K562 (cell line): ENCODE data around the gene ULK1. TPM values are rescaled to one million over a fixed set of nuclear protein-coding genes. Genes with fewer than 3 reads are reported as not detected.

ENCODE experiments used
- ATAC-seq: fragments of 200-7000 bp; cut with Tn5 transposase; 3 replicates; pipeline ENCODE4 v1.9.1; 2020; ENCODE audit warnings: moderate library complexity
- BruUV-seq: library from RNA; stranded (reverse); fragments of 400-500 nt; replicated peaks from 2 replicates; lab custom pipeline; 2021; lab: Mats Ljungman, UMichigan
- CTCF ChIA-PET: fragments of 300-600 bp; formaldehyde crosslinking; extraction: SDS; loops from one replicate; lab custom pipeline; 2021; ENCODE audit warnings: low intra/inter-chr PET ratio; lab: Yijun Ruan, JAX
- POLR2A ChIA-PET: fragments of 300-600, 350-650 bp; sonication (Branson Sonifier 250); formaldehyde crosslinking; extraction: SDS; loops from one replicate; lab custom pipeline; 2021; ENCODE audit warnings: antibody characterized with exemption, inconsistent platforms; lab: Yijun Ruan, JAX
- DNase-seq, 4 experiments: peaks; one replicate each; pipeline versions ENCODE4 v3.0.0 to v3.0.0-alpha.2; 2011 to 2018; ENCODE audit warnings: low spot score in 3 of 4, mixed read lengths in 3 of 4; ENCODE audit errors: extremely low read depth in 1 of 4
- FAIRE-seq: peaks from 2 replicates; lab custom pipeline; 2011; peaks lifted over from hg19 to GRCh38; lab: Jason Lieb, UNC
- H2AFZ ChIP-seq: 2 replicates; pipeline ENCODE4 v1.6.0; 2011; ENCODE audit warnings: low read depth, low read length, control low read depth, inconsistent platforms
- H3K27ac ChIP-seq: fragments of 200-600 bp; 3 replicates; pipeline ENCODE4 v1.8.0; 2011; ENCODE audit warnings: low read depth, mild to moderate bottlenecking, control low read depth, inconsistent platforms, low read length, moderate library complexity, mixed read lengths; ENCODE audit errors: extremely low read depth
- H3K27me3 ChIP-seq, 2 experiments: fragments of 300-600 bp in 1 of 2; 2 replicates in 1 of 2; 3 replicates in 1 of 2; pipeline versions ENCODE4 v1.6.0 to v1.8.0; 2011; ENCODE audit warnings: inconsistent platforms in 2 of 2, low read length in 2 of 2, mild to moderate bottlenecking in 1 of 2, mixed read lengths in 1 of 2, moderate library complexity in 1 of 2; ENCODE audit not compliant: control insufficient read depth in 2 of 2, insufficient read depth in 2 of 2
- H3K36me3 ChIP-seq: fragments of 300-600 bp; 3 replicates; pipeline ENCODE4 v1.8.0; 2011; ENCODE audit warnings: mild to moderate bottlenecking, low read length, inconsistent platforms; ENCODE audit not compliant: control insufficient read depth, insufficient read depth
- H3K4me1 ChIP-seq, 2 experiments: fragments of 200-600 bp in 1 of 2; replicated peaks in 1 of 2; 2 replicates in 1 of 2; 3 replicates in 1 of 2; pipeline versions ENCODE4 v1.5.1 to v1.8.0; 2011; ENCODE audit warnings: inconsistent platforms in 2 of 2, low read length in 2 of 2, mild to moderate bottlenecking in 1 of 2, mixed read lengths in 1 of 2, moderate library complexity in 1 of 2; ENCODE audit not compliant: control insufficient read depth in 2 of 2, insufficient read depth in 2 of 2
- H3K4me2 ChIP-seq: 2 replicates; pipeline ENCODE4 v1.6.1; 2011; ENCODE audit warnings: low read length, control low read depth, inconsistent platforms, mixed read lengths; ENCODE audit not compliant: insufficient read depth
- H3K4me3 ChIP-seq: fragments of 200-600 bp; sonication (generic), shearing (Covaris generic); 2 replicates; pipeline ENCODE4 v1.5.1; 2016; ENCODE audit warnings: control low read depth, inconsistent platforms
- H3K79me2 ChIP-seq: fragments of 200-600 bp; 3 replicates; pipeline ENCODE4 v1.8.0; 2011; ENCODE audit warnings: low read length, inconsistent platforms; ENCODE audit not compliant: control insufficient read depth, insufficient read depth
- H3K9ac ChIP-seq, 2 experiments: 2 replicates each; pipeline versions ENCODE4 v1.6.0 to v1.6.1; 2011; ENCODE audit warnings: low read depth in 2 of 2, low read length in 2 of 2, control low read depth in 1 of 2, inconsistent platforms in 1 of 2, mild to moderate bottlenecking in 1 of 2, mixed read lengths in 1 of 2; ENCODE audit not compliant: insufficient read depth in 1 of 2
- H3K9me1 ChIP-seq: one replicate; pipeline ENCODE4 v1.6.0; 2011; ENCODE audit warnings: inconsistent platforms, mild to moderate bottlenecking, low read length, moderate library complexity; ENCODE audit not compliant: control insufficient read depth, insufficient read depth
- H3K9me3 ChIP-seq: replicated peaks from 2 replicates; pipeline ENCODE4 v1.5.1; 2011; ENCODE audit warnings: low read depth, low read length, inconsistent platforms; ENCODE audit not compliant: control insufficient read depth, insufficient read depth
- H4K20me1 ChIP-seq: replicated peaks from 2 replicates; pipeline ENCODE4 v1.6.1; 2011; ENCODE audit warnings: low read length, inconsistent platforms, mixed read lengths; ENCODE audit not compliant: control insufficient read depth, insufficient read depth
- HDAC8 ChIP-seq: fragments of 450-650 bp; IDR thresholded peaks from 2 replicates; pipeline ENCODE4 v1.6.1; 2016; ENCODE audit warnings: mild to moderate bottlenecking, missing genetic modification characterization, moderate library complexity, missing compliant biosample characterization
- HMBOX1 ChIP-seq: sonication (generic); IDR thresholded peaks from 2 replicates; pipeline ENCODE4 v1.6.1; 2016
- PTTG1 ChIP-seq: fragments of 450-650 bp; IDR thresholded peaks from 2 replicates; pipeline ENCODE4 v1.6.1; 2016; ENCODE audit warnings: low read depth, mild to moderate bottlenecking, missing genetic modification characterization, missing compliant biosample characterization
- WGBS: fragments of 100-300 bp; shearing (Covaris generic); methylation state at CpG from one replicate; pipeline ENCODE4 v1.1.6; 2016; ENCODE audit warnings: low coverage, mixed read lengths; ENCODE audit not compliant: insufficient coverage; ENCODE audit errors: missing lambda C conversion rate; 5-methylcytosine and 5-hydroxymethylcytosine counted together
- in situ Hi-C: fragments of 300-500 bp; cut with MboI; formaldehyde crosslinking; loops from 4 replicates; pipeline ENCODE4 v1.15.0; 2018; ENCODE audit warnings: inconsistent platforms, mixed read lengths
- intact Hi-C: fragments of 100-400 bp; cut with micrococcal nuclease; formaldehyde crosslinking; loops from 2 replicates; pipeline ENCODE4 v1.14.2; 2022
- polyA plus RNA-seq, 8 experiments: library from polyadenylated mRNA; depleted of rRNA in 4 of 8; stranded (reverse) in 5 of 8; unstranded in 3 of 8; fragments of >200 nt; fragmentation: Nextera tagmentation in 2 of 8; fragmentation: Illumina TruSeq in 1 of 8; extraction: Ambion mirVana in 2 of 8; extraction: Trizol in 1 of 8; gene quantifications; 2 replicates each; pipeline versions ENCODE4 v1.2.1 to v1.2.3, GENCODE V29; 2011 to 2014; ENCODE audit warnings: inconsistent platforms in 1 of 8, missing spikeins in 1 of 8
- total RNA-seq, 7 experiments: library from RNA; depleted of rRNA in 6 of 7; stranded (reverse); fragments of >200 nt in 6 of 7; fragmentation: Illumina TruSeq in 2 of 7; extraction: Trizol in 2 of 7; gene quantifications; 2 replicates each; pipeline versions ENCODE4 v1.2.1 to v1.2.3, GENCODE V29; 2011 to 2021; ENCODE audit warnings: low replicate concordance in 1 of 7
- TF ChIP-seq, protein P1 (sequence below), 2 experiments: fragments of 450-650 bp in 1 of 2; sonication (generic) in 1 of 2; formaldehyde crosslinking in 1 of 2; IDR thresholded peaks in 1 of 2; conservative IDR thresholded peaks in 1 of 2; 2 replicates each; pipeline versions ENCODE4 v1.6.1 to v1.8.1; 2016 to 2023; ENCODE audit warnings: mild to moderate bottlenecking in 2 of 2, moderate library complexity in 2 of 2, inconsistent platforms in 1 of 2, missing genetic modification reagents in 1 of 2

The ULK1 gene
- total and polyA plus RNA-seq, 9 of the 15 experiments (the other 6 are each of a cell fraction or from before 2014, with no cell fraction given): 0.15 to 29.4 (median 2.5) TPM

- H3K27me3 ChIP-seq: no peaks in the 10 kb centered on the region
- TF ChIP-seq HMBOX1 (peak; percentile 69; the same call in 1 of the 2 replicates), HDAC8 (tag) (no peak), PTTG1 (tag) (no peak)
- TF ChIP-seq, protein P1, sequence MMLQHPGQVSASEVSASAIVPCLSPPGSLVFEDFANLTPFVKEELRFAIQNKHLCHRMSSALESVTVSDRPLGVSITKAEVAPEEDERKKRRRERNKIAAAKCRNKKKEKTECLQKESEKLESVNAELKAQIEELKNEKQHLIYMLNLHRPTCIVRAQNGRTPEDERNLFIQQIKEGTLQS (IDR thresholded peaks at IDR 0.05): peak; percentile 35; the same call in 1 of the 2 replicates
- TF ChIP-seq, protein P1 (CRISPR knock-in tag; conservative IDR thresholded peaks at IDR 0.05): no peak
- intact Hi-C loops (no loop called here), in situ Hi-C loops (no loop called here)
- BruUV-seq: no TSS peak
- no peak overlapping the region for H3K27ac ChIP-seq
- H2AFZ ChIP-seq: no peak overlapping the region
- peaks cover 83% of the 10 kb centered on the region for H3K79me2 ChIP-seq
- peak; percentile 11 for FAIRE-seq
- H3K4me3 ChIP-seq: no peak overlapping the region
- H3K9me1 ChIP-seq: peaks cover 4% of the 10 kb centered on the region
- H3K9ac ChIP-seq: no peak overlapping the region
- peak; percentile 34; the same call in 2 of the 3 replicates for ATAC-seq
- WGBS: 12% methylated on average over 2 of the region's 2 CpGs
- H3K4me2 ChIP-seq: no peak overlapping the region
- ChIA-PET CTCF (no interaction called here), POLR2A (interaction anchor here (1.8 kb wide), 1 partner anchor 10 kb away, joined by 6 read pairs; no protein-coding TSS in a partner anchor)
- DNase-seq: no peak
- peaks cover 23% of the 10 kb centered on the region for H4K20me1 ChIP-seq
- H3K36me3 ChIP-seq: peaks cover 48% of the 10 kb centered on the region
- peaks cover 0 to 5% of the 10 kb centered on the region in 2 experiments; a peak in 2 of 5 replicates for H3K4me1 ChIP-seq
- H3K9me3 ChIP-seq: no peaks in the 10 kb centered on the region
Measured at GRCh38 chr12:131965073-131965472, 70.7 kb downstream of the ULK1 start.
